ENCODE results near the gene THAP12.

- TF ChIP-seq CTCF (IDR thresholded peaks at IDR 0.05) (no peak), POLR2A (IDR thresholded peaks at IDR 0.05; ENCODE audit: low read length) (no peak), PHF8 (IDR thresholded peaks at IDR 0.05; ENCODE audit: borderline replicate concordance, low read depth) (no peak)
Measured at GRCh38 chr11:76323804-76324203, 57.1 kb downstream of the THAP12 start.
